HepG2 (cell line): ENCODE measurements around the gene TFPI. TPM values are rescaled to one million over a fixed set of nuclear protein-coding genes. Genes with fewer than 3 reads are reported as not detected.
A peak's percentile ranks its signal among the peaks of the same experiment; 100 is the strongest.

Source experiments
- FOXA3 ChIP-seq: IDR thresholded peaks from 2 replicates; pipeline ENCODE4 v1.6.1; 2016; ENCODE audit warnings: missing genetic modification reagents, missing compliant biosample characterization
- GATAD1 ChIP-seq: IDR thresholded peaks from 2 replicates; pipeline ENCODE4 v1.6.1; 2016; ENCODE audit warnings: missing genetic modification reagents, missing compliant biosample characterization
- KDM3A ChIP-seq: IDR thresholded peaks from 2 replicates; pipeline ENCODE4 v1.6.1; 2018; ENCODE audit warnings: low read depth, missing compliant biosample characterization
- NCOR1 ChIP-seq: fragments of 200-600 bp; sonication (generic); IDR thresholded peaks from 2 replicates; pipeline ENCODE4 v1.7.0; 2017; ENCODE audit warnings: antibody characterized with exemption, low read length, borderline replicate concordance
- RFXANK ChIP-seq: IDR thresholded peaks from 2 replicates; pipeline ENCODE4 v1.6.1; 2016
- polyA plus RNA-seq, 8 experiments: library from polyadenylated mRNA; depleted of rRNA in 3 of 8; stranded (reverse) in 7 of 8; unstranded in 1 of 8; fragments of >200 nt; fragmentation: Illumina TruSeq in 4 of 8; extraction: Trizol in 4 of 8; gene quantifications; 2 replicates each; pipeline versions ENCODE4 v1.2.1 to v1.2.3, GENCODE V29; 2011 to 2016; ENCODE audit warnings: low read depth in 4 of 8, missing spikeins in 1 of 8, mixed read lengths in 1 of 8; ENCODE audit not compliant: insufficient read depth in 1 of 8
- total RNA-seq, 5 experiments: library from RNA; depleted of rRNA; stranded (reverse); fragments of >200 nt; fragmentation: Illumina TruSeq; extraction: Trizol; gene quantifications; 2 replicates each; pipeline ENCODE4 v1.2.3, GENCODE V29; 2016; ENCODE audit warnings: low read depth in 1 of 5
- TF ChIP-seq, protein P1 (sequence below): IDR thresholded peaks from 2 replicates; pipeline ENCODE4 v1.4.0; 2020; ENCODE audit warnings: mild to moderate bottlenecking, missing genetic modification reagents
- TF ChIP-seq, protein P2 (sequence below): sonication (generic); formaldehyde crosslinking; IDR thresholded peaks from 2 replicates; pipeline ENCODE4 v1.5.0; 2020; ENCODE audit warnings: missing genetic modification reagents
- TF ChIP-seq, protein P3 (sequence below): IDR thresholded peaks from 2 replicates; pipeline ENCODE4 v1.6.1; 2012; ENCODE audit warnings: inconsistent platforms
- TF ChIP-seq, protein P4 (sequence below): sonication (generic); formaldehyde crosslinking; IDR thresholded peaks from 2 replicates; pipeline ENCODE4 v1.4.0; 2020; ENCODE audit warnings: mild to moderate bottlenecking, missing genetic modification reagents

Gene TFPI
- total and polyA plus RNA-seq, 2 of the 13 experiments (the other 11 are each of a cell fraction or from before 2014, with no cell fraction given), result 301 to 436 TPM

DNA sequence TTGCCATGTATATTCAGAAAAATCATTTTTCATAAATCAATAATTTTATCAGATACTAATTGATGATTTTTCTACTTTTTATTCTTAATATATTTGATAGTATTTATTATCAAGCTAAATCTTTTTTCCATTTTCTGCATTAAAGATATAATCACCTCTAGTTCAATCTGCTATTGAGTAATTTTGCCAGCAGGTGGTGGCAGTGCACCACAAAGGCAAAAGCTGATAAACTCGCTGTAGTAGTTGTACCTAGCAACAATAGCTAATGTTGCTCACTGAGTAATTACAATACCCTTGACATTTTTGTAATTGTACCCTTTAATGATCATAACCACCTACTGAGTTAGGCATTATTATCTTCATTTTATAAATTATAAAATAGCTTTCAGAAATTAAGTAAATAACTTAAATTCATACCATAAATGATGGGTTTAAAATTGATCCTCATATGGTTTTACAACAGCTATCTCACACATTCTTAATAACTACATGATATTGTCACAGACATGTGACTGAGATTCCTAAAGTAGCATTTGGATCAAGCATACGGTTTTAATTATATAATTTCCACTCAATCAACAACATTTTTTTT is 54.2 kb downstream of the TFPI start (continued):
- TF ChIP-seq, protein P1, sequence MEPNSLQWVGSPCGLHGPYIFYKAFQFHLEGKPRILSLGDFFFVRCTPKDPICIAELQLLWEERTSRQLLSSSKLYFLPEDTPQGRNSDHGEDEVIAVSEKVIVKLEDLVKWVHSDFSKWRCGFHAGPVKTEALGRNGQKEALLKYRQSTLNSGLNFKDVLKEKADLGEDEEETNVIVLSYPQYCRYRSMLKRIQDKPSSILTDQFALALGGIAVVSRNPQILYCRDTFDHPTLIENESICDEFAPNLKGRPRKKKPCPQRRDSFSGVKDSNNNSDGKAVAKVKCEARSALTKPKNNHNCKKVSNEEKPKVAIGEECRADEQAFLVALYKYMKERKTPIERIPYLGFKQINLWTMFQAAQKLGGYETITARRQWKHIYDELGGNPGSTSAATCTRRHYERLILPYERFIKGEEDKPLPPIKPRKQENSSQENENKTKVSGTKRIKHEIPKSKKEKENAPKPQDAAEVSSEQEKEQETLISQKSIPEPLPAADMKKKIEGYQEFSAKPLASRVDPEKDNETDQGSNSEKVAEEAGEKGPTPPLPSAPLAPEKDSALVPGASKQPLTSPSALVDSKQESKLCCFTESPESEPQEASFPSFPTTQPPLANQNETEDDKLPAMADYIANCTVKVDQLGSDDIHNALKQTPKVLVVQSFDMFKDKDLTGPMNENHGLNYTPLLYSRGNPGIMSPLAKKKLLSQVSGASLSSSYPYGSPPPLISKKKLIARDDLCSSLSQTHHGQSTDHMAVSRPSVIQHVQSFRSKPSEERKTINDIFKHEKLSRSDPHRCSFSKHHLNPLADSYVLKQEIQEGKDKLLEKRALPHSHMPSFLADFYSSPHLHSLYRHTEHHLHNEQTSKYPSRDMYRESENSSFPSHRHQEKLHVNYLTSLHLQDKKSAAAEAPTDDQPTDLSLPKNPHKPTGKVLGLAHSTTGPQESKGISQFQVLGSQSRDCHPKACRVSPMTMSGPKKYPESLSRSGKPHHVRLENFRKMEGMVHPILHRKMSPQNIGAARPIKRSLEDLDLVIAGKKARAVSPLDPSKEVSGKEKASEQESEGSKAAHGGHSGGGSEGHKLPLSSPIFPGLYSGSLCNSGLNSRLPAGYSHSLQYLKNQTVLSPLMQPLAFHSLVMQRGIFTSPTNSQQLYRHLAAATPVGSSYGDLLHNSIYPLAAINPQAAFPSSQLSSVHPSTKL (CRISPR knock-in tag), result 0 out of 2 replicates have a peak, but pooled peaks have one; percentile 17
- 0 out of 2 replicates have a peak, but pooled peaks have one; percentile 19 for TF ChIP-seq GATAD1 (CRISPR knock-in tag)
- no peak for TF ChIP-seq RFXANK
- peak; percentile 44; the same call in 1 of the 2 replicates for TF ChIP-seq KDM3A
- 0 out of 2 replicates have a peak, but pooled peaks have one; percentile 1 for TF ChIP-seq NCOR1
- TF ChIP-seq FOXA3 (CRISPR knock-in tag), result peak; percentile 41
- TF ChIP-seq, protein P2, sequence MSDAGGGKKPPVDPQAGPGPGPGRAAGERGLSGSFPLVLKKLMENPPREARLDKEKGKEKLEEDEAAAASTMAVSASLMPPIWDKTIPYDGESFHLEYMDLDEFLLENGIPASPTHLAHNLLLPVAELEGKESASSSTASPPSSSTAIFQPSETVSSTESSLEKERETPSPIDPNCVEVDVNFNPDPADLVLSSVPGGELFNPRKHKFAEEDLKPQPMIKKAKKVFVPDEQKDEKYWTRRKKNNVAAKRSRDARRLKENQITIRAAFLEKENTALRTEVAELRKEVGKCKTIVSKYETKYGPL (CRISPR knock-in tag), result no peak
- TF ChIP-seq, protein P3, sequence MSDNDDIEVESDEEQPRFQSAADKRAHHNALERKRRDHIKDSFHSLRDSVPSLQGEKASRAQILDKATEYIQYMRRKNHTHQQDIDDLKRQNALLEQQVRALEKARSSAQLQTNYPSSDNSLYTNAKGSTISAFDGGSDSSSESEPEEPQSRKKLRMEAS, result no peak
- TF ChIP-seq, protein P4, sequence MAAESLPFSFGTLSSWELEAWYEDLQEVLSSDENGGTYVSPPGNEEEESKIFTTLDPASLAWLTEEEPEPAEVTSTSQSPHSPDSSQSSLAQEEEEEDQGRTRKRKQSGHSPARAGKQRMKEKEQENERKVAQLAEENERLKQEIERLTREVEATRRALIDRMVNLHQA (CRISPR knock-in tag), result no peak
